SK-N-SH treated with all-trans-retinoic acid at 6 μM for 48 hours (cell line): Measurements from ENCODE around the gene PGM2.

Experiments used
- ARNTL ChIP-seq: fragments of 450-650 bp; formaldehyde crosslinking; IDR thresholded peaks from 2 replicates; pipeline ENCODE4 v1.5.0; 2020; ENCODE audit warnings: low read depth, mild to moderate bottlenecking, moderate library complexity, borderline replicate concordance
- CREB5 ChIP-seq: fragments of 250-450 bp; sonication (Bioruptor Pico); IDR thresholded peaks from 2 replicates; pipeline ENCODE4 v1.5.1; 2020; ENCODE audit warnings: low read depth, mild to moderate bottlenecking, moderate library complexity
- ISL1 ChIP-seq: fragments of 250-450 bp; sonication (Bioruptor Pico); IDR thresholded peaks from 2 replicates; pipeline ENCODE4 v2.1.2; 2022; ENCODE audit warnings: mild to moderate bottlenecking, moderate library complexity
- PATZ1 ChIP-seq: fragments of 250-450 bp; sonication (Bioruptor Pico); IDR thresholded peaks from 2 replicates; pipeline ENCODE4 v1.8.0; 2020; ENCODE audit warnings: mild to moderate bottlenecking, moderate library complexity, borderline replicate concordance
- SNAI2 ChIP-seq: fragments of 250-450 bp; sonication (Bioruptor Pico); IDR thresholded peaks from 2 replicates; pipeline ENCODE4 v1.5.0; 2020; ENCODE audit warnings: mild to moderate bottlenecking, moderate library complexity
- ZNF565 ChIP-seq: fragments of 450-650 bp; formaldehyde crosslinking; conservative IDR thresholded peaks from 2 replicates; pipeline ENCODE4 v1.5.0; 2020; ENCODE audit warnings: low read depth, mild to moderate bottlenecking, moderate library complexity

- TF ChIP-seq PATZ1 (CRISPR knock-in tag) (no peak), ARNTL (CRISPR knock-in tag) (no peak), CREB5 (CRISPR knock-in tag) (no peak), SNAI2 (no peak), ISL1 (no peak), ZNF565 (CRISPR knock-in tag) (no peak)
Measured at GRCh38 chr4:37876156-37876555, 49.7 kb downstream of the PGM2 start.
